NCI-H1436 treated with DMSO at 0.1 percent for 48 hours (cell line): ENCODE data around the gene LYSMD1.

Experiments used
- DNase-seq: peaks from one replicate; lab custom pipeline; 2025; lab: John Stamatoyannopoulos, UW

The LYSMD1 gene

GRCh38 chr1:151135433-151136385 lies 30.0 kb downstream of the LYSMD1 start:
- DNase-seq, result no peak

- DNase-seq, result no peak
Observed at GRCh38 chr1:151134991-151135390, 30.7 kb downstream of the LYSMD1 start.

GRCh38 chr1:151134396-151134795 lies 31.3 kb downstream of the LYSMD1 start:
- no peak for DNase-seq

GRCh38 chr1:151133018-151133806 lies 32.5 kb downstream of the LYSMD1 start:
- DNase-seq, result no peak

GRCh38 chr1:151132335-151133017 lies 33.2 kb downstream of the LYSMD1 start:
- DNase-seq, result no peak

GRCh38 chr1:151131701-151132334 lies 33.9 kb downstream of the LYSMD1 start:
- DNase-seq, result no peak

- no peak for DNase-seq
Observed at GRCh38 chr1:151130987-151131586, 34.6 kb downstream of the LYSMD1 start.

GRCh38 chr1:151128800-151129199 lies 36.9 kb downstream of the LYSMD1 start:
- no peak for DNase-seq

- no peak for DNase-seq
Observed at GRCh38 chr1:151124763-151125403, 40.8 kb downstream of the LYSMD1 start.

GRCh38 chr1:151113877-151114276 lies 51.8 kb downstream of the LYSMD1 start:
- no peak for DNase-seq
